Epidermal melanocyte (primary cell): ENCODE results near the gene YIPF3.
"Not testable (repeated sequence)": the region's sequence is repeated elsewhere in the genome, so short reads cannot be mapped to it uniquely, and the experiment has no call there.

ENCODE experiments used
- DNase-seq: peaks from one replicate; pipeline ENCODE4 v3.0.0; 2011; ENCODE audit warnings: low spot score; ENCODE audit not compliant: insufficient read length

YIPF3 gene

DNA sequence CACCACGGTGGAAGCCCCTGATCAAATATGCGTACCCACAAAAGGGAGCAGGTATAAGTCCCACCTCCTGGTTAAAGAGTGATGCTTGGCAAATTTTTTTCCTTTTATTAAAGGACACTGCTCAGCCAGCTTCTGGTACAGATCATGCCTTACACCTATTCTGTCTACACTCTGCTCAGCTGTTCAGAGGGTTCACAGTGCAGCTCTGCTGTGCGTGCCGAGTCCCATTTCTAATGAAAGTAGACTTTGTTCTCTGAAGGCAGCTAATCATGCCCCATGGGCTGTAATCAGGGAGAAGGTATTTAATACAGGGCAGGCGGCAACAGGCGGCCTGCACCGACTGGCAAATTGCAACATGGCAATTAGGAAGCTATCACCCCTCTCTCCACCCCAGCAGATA is 22.9 kb downstream of the YIPF3 start:
- DNase-seq: peak; percentile 77

DNA sequence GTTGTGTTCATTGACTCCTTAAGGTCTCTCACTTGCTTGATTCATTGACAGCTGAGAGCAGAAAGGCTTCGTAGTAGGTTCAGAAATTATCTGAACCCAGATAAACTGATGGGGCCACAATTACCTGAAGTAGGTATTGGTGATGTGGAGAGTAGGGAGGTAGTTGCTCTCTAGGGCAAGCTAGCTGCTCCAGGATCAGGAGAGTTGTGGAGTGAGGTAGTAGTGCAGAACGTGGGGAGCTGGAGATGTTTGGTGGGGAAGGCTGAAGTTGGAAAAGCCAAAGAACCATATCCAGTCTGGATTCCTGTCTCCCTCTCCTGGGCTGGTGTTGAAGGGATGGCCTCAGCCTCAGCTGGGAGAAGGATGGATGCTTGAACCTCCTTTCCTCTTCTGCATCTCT is 23.5 kb downstream of the YIPF3 start:
- DNase-seq: no peak

DNA sequence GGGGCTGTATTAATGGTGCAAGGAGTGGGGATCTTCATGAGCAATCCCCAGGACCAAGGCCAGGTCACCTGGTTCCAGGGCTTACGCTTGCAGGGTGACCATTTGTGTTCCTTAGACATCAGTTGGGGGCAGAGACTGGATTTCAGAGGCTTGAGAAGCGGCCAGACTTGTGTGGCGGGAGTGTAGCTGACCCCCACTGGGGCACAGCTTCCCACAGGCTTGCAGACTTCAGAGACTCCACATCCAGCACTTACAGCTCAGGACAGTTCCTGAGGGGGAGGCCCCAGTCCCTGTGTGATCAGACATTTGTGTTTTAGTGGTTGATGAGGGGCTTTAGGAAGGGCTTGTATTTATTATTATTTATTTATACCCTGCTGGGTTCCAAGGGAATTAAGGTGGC is 24.1 kb downstream of the YIPF3 start:
- no peak for DNase-seq

- peak; percentile 77 for DNase-seq
Measured at GRCh38 chr6:43491750-43492661, 24.7 kb downstream of the YIPF3 start.

DNA sequence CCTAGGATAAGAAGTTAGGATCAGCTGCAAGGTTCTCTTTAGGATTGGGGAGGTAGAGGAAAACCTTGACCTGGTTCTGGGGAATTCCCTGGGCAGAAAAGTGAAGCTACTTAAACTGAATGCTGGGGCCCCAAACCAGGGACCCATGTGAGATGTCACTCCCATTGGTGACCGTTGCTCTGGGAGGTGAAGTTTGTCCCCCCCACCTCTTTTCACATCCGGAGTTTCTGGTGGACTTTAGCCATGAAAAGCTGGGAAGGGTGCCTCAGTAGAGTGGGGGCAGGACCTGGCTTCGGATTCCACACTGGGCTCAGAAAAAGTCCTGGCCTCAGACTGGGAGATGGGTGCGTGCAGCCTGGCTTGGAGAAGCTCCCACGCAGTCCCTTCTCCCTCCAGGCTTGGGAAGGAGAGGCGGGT is 26.2 kb downstream of the YIPF3 start:
- DNase-seq: no peak

- peak; percentile 83 for DNase-seq
Measured at GRCh38 chr6:43489277-43490072, 27.3 kb downstream of the YIPF3 start.

GRCh38 chr6:43488667-43489276 is 28.0 kb downstream of the YIPF3 start:
- DNase-seq: no peak

DNA sequence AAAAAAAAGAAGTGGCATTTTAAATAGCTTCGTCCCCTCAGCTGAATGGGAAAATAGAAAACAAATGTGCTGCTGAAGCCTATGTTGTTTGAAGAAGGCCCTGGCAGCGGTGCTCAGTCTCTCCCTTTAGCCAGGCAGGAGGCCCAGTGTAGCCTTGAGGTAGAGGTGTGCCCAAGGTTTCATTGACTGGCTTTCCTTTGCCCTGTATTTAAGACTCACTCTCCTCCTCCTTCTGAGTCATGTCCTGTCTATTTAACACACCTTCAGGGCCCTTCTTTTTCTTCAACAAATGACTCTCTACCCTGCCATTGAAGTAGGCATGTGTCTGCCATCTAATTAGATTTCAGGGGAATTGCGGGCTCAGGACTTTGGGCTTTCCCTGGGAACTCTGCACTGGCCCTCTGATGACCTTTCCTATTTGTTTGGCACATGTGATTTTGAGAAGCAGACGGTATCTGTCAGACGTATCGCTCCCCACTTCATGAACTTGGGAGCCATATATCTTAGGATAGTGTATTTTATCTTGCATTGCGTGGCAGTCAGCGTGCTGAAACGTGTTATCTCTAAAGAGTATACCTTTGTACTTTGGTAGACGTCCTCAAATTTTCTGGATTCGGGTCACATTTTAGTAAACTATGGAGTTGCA is 35.0 kb downstream of the YIPF3 start:
- no peak for DNase-seq

GRCh38 chr6:43481075-43481474 is 35.7 kb downstream of the YIPF3 start:
- DNase-seq: no peak

DNA sequence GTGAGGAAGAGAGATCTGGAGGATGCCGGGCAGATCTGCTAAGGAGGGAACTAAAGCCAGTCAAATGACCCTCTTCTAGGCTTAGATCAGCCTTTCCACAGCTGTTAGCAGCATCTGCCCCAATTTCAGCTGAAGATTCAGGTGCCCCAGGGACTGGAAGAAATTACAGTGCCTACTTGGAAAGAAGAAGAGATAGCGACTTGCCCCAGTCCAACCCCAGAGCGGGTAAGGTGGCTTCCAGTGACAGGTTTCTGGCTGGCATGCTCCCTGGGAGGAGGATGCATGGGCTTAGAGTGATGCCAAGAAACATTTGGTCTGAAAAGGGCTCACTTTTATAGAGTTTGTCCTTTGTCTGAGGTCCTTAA is 38.7 kb downstream of the YIPF3 start:
- no peak for DNase-seq

DNA sequence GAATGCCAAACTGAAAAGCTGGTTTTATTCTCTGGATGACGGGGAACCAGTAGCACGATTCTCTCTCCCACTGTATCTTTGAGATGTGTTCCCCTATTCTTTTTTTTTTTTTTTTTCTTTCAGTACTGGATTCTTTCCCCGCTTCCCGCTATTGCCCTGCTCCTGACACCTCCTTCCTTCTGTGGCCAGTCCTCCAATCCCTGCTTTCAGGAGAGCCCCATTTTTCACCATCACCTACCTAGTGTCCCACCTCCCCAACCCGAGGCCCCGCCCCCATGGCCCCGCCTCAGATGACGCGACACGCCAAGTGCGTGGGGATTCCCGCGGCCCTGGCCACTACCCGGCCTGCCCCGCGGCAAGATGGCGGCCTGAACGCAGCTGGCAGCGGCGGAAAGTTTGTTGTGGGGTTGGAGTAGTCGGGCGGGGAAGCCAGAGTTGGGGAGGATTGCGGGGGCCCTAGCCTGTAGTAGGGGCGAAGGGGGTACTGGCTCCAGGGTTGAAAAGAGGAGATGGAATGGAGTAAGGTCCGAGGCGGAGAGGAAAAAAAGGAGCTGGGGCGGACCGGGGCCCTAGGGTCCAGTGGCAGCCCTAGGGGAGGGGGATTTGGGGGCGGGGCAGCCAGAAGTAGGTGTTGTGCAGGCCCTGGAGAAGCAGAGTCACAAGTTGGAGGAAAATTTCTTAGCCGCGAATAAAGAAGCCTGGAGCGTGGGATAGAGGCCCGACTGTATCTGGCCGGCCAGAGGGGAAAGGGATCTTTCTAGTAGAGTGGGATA is 39.3 kb downstream of the YIPF3 start, which contains the start of gene TJAP1:
Gene TJAP1, plus strand, starts transcription at position 336 of the 773 bp plus-strand sequence. CDS start 21,432 bp downstream, outside the sequence.
- peak; percentile 72 for DNase-seq

- DNase-seq: no peak
Measured at GRCh38 chr6:43476746-43477145, 40.0 kb downstream of the YIPF3 start.

DNA sequence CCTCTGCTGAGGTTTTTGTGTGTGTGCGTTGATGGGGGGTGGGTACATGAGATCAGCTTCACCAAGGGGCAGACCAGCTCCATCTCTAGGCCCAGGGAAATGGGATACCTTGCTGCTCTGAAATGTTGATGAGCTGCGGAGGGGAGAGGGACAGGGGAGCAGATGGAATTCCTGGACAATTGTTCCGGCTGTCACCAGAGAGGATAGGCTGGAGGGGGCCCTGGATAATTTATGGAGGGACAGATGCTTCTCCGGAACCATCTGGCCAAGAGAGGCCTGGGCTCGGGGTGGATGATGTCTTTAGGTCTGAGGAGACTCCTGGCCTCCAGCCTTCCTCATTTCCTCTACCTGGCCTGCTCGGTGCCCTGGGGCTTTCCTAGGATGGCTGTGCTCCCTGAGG is 41.2 kb downstream of the YIPF3 start:
- DNase-seq: no peak

- DNase-seq: no peak
Measured at GRCh38 chr6:43472515-43472914, 44.2 kb downstream of the YIPF3 start.

DNA sequence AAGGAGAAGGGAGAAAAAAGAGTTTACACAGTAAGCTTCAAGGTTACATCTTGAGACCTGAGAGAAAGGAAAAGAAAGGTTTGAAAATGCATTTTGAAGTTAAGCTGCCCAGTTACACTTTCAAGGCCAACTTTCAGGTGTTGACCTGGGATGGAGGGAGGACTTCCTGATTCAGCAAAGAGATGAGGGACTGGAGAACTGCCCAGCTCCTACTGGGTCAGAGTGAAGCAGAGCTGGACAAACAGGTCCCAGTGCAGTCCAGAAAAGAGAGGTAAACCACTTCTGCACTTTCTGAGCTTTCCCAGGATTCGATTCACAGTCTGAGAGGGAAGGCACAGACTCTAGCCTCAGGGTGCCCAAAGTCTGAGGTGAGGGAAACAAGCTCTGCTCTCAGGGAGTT is 45.3 kb downstream of the YIPF3 start:
- no peak for DNase-seq

- no peak for DNase-seq
Measured at GRCh38 chr6:43469947-43470346, 46.8 kb downstream of the YIPF3 start.

DNA sequence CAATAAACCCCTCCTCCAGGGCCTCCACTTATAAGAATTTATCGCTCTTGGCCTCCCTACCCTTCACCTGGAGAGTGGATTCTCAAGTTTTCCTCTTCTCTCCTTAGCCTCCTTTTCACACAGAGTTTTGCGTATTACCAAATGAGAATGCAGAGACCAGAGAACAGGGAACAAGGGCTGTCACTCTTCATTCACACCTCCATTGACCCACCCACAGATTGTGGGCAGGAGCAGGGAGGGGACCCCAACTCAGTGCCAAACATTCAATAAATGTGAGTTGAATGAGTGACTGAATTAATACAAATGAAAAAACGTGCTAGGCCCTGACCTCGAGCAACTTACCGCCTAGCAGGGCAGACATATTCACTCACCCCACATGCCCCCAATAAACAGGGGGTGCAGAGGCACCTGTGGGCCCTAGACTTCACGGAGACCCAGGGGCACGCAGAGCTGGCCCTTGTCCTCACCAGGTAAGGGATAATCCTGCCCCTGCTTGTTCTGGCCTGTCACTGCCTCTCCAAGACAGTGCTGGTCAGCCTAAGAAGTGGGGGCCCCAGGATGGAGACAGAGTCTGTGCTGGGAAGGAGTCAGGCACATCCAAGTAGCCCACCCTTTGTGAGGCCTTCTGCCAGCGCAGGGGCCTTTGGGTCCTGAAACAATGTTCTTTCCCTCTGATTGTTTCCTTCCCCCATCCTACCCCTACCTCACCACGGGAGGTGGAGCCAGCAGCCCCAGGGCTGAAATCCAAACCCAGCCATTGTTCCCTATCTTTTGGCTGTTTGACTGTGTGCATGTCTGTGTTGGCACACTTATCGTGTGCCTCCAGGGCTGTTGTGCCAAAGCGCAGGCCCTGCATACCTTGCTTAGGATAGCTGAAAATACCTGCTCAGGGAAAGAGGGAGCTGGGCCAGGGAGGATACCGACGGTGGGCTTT is 47.7 kb downstream of the YIPF3 start:
- no peak for DNase-seq

DNA sequence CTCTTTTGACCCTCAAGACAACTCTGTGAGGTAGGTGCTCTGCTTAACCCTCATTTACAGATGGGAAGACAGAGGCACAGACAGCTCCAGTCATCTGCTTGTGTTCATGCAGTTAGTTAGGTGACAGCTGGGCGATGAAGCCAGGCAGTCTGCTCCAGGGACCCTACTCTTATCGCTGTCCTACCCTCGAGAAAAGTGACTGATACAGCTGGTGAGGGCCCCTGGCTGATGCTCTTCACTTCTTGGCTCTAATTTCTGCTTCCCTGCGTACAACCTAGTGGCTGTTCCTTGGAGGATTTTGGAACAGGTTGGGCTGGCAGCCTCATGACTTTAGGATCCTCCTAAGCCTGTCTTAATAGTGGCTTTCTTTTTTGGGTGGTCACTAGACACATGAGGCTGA is 48.5 kb downstream of the YIPF3 start:
- no peak for DNase-seq

- DNase-seq: no peak
Measured at GRCh38 chr6:43467752-43468151, 49.0 kb downstream of the YIPF3 start.

- DNase-seq: not testable (repeated sequence)
Measured at GRCh38 chr6:43467265-43467664, 49.5 kb downstream of the YIPF3 start.
